ENCODE data around the gene DGCR8.

The DGCR8 gene

DNA sequence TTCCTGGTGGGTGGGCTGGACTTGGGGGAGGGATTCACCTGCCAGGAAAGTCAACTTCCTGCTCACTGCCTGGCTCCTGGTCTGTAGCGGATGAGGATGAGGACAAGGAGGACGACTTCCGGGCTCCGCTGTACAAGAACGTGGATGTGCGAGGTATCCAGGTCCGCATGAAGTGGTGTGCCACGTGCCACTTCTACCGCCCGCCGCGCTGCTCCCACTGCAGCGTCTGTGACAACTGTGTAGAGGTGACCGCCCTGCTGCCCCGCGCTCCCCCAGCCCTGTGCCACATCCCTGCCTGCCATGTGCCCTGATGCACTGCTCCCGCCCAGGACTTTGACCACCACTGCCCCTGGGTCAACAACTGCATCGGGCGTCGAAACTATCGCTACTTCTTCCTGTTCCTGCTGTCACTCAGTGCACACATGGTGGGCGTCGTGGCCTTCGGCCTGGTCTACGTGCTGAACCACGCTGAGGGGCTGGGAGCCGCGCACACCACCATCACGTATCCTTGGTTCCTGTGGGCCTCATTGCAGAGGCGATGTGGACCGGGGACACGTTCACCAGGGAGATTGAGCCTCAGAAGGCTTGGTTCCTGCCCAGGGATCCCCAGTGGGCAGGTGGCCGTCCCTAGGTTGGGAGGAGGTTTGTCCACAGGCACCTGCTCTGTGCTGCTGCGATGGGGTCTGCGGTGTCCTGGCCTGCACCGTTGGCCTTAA, 59.5 kb downstream of the DGCR8 start:
- no peak for DNase-seq (ENCODE audit: low read depth, low spot score)
- no peak overlapping the region for H3K4me3 ChIP-seq (ENCODE audit: low read depth, low read length)
- in situ Hi-C loops (cut with HindIII; ENCODE audit: low sequenced_read_pairs): no loop called here
- no peak for TF ChIP-seq CTCF (IDR thresholded peaks at IDR 0.05; ENCODE audit: low read depth, low read length)

GRCh38 chr22:20140107-20140445, 60.0 kb downstream of the DGCR8 start:
- TF ChIP-seq CTCF (IDR thresholded peaks at IDR 0.05; ENCODE audit: low read depth, low read length): no peak
- in situ Hi-C loops (cut with HindIII; ENCODE audit: low sequenced_read_pairs): no loop called here

DNA sequence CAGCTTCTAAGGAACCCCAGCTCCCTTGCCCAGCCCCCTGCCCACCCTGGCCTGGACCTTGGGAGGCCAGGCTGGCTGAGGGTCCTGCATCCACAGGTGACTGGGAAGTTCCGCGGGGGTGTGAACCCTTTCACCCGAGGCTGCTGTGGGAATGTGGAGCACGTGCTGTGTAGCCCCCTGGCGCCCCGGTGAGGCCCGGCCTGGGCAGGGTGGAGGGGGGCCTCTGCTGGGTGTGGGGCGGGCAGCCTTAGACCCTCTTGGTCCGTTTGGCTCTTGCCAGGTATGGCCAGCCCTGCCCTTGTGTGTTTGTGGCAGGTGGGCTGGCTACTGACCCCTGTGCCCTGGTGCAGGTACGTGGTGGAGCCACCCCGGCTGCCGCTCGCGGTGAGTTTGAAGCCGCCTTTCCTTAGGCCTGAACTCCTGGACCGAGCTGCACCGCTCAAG, 60.5 kb downstream of the DGCR8 start:
- H3K4me3 ChIP-seq (ENCODE audit: low read depth, low read length): no peak overlapping the region
- TF ChIP-seq CTCF (IDR thresholded peaks at IDR 0.05; ENCODE audit: low read depth, low read length): no peak
- in situ Hi-C loops (cut with HindIII; ENCODE audit: low sequenced_read_pairs): no loop called here
- no peak for DNase-seq (ENCODE audit: low read depth, low spot score)

More at GRCh38 chr22:20140107-20140445, 60.0 kb downstream of the DGCR8 start:
- no peak for DNase-seq (ENCODE audit: low read depth, low spot score)
- H3K4me3 ChIP-seq (ENCODE audit: low read depth, low read length): no peak overlapping the region

DNA sequence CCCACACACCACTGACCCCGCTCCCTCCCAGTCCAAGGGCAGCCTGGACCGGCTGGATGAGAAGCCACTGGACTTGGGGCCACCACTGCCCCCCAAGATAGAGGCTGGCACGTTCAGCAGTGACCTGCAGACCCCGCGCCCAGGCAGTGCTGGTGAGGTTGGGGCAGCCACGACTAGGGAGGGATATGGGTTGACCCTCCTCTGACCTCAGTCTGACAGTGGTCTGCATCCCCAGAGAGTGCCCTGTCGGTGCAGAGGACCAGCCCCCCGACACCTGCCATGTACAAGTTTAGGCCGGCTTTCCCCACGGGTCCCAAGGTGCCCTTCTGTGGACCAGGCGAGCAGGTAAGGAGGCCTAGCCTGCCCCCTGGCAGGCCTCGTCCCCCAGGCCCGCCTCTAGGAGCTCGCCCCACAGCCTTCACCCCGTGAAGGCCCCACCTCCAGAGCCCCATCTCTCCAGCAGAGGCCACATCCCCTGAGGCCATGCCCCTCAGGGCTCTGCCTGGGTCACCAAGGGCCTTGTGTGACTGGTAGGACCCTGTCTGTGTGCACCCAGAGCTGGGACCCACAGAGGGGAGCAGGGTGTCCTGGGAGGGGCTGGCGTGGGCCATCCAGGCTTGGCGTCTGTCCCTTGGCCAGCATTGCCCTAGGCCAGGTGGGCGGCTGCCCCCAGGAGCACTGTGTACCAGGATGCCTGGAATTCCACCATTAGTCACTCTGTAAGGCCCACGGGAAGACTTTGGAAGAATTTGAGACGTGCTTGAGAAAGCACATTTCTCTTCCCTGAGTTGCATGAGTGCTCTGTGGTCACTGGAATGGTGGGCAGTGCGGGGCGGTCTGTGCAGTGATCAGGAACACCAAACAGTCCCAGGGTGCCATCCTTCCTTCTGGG, 61.4 kb downstream of the DGCR8 start:
- in situ Hi-C loops (cut with HindIII; ENCODE audit: low sequenced_read_pairs): no loop called here
- TF ChIP-seq CTCF (IDR thresholded peaks at IDR 0.05; ENCODE audit: low read depth, low read length): no peak
- peak; percentile 58 for DNase-seq (ENCODE audit: low read depth, low spot score)
- H3K4me3 ChIP-seq (ENCODE audit: low read depth, low read length): no peak overlapping the region

- in situ Hi-C loops (cut with HindIII; ENCODE audit: low sequenced_read_pairs): no loop called here
Measured at GRCh38 chr22:20142711-20143621, 62.9 kb downstream of the DGCR8 start.

More at GRCh38 chr22:20142711-20143621, 62.9 kb downstream of the DGCR8 start:
- no peak overlapping the region for H3K4me3 ChIP-seq (ENCODE audit: low read depth, low read length)
- TF ChIP-seq CTCF (IDR thresholded peaks at IDR 0.05; ENCODE audit: low read depth, low read length): no peak
- DNase-seq (ENCODE audit: low read depth, low spot score): no peak

Measured in astrocyte of the spinal cord (primary cell).